Right cardiac atrium (tissue), 5 donors: ENCODE data around the gene SYF2. TPM values are rescaled to one million over a fixed set of nuclear protein-coding genes. Genes with fewer than 3 reads are reported as not detected.
A peak's percentile ranks its signal among the peaks of the same experiment; 100 is the strongest.
"Not testable (repeated sequence)": the region's sequence is repeated elsewhere in the genome, so short reads cannot be mapped to it uniquely, and the experiment has no call there.

Experiments
- ATAC-seq, 2 donors: fragments of 200-7000 bp; cut with Tn5 transposase; one replicate each; pipeline versions ENCODE4 v1.8.0 to v1.9.1; 2020; ENCODE audit warnings: moderate library complexity in 2 of 2, mild to moderate bottlenecking in 1 of 2
- DNase-seq, 3 donors: peaks; one replicate each; pipeline ENCODE4 v3.0.0-alpha.2; 2020
- H3K27ac ChIP-seq: one replicate; pipeline ENCODE4 v1.5.1; 2013; ENCODE audit warnings: mild to moderate bottlenecking, low read length, control low read depth, moderate library complexity
- H3K27me3 ChIP-seq: one replicate; pipeline ENCODE4 v1.6.1; 2013; ENCODE audit not compliant: control insufficient read depth, insufficient read depth
- H3K4me1 ChIP-seq: one replicate; pipeline ENCODE4 v1.6.1; 2013; ENCODE audit warnings: low read length; ENCODE audit not compliant: control insufficient read depth, insufficient read depth
- H3K4me3 ChIP-seq: one replicate; pipeline ENCODE4 v1.5.1; 2013; ENCODE audit warnings: low read length, control low read depth
- H3K9me3 ChIP-seq: one replicate; pipeline ENCODE4 v1.6.1; 2013; ENCODE audit warnings: low read length; ENCODE audit not compliant: control insufficient read depth
- WGBS: extraction: QIAGEN DNeasy Blood & Tissue Kit; methylation state at CpG from one replicate; pipeline ENCODE4 v1.1.7; 2013; 5-methylcytosine and 5-hydroxymethylcytosine counted together
- intact Hi-C, 4 donors: fragments of 100-400 bp; cut with DNase I; formaldehyde crosslinking; loops; one replicate each; pipeline versions ENCODE4 v1.11.0 to v1.14.0; 2022 to 2023
- polyA plus RNA-seq: library from polyadenylated mRNA; stranded (reverse); fragments of 200-250 nt; gene quantifications from one replicate; pipeline ENCODE4 v1.2.3, GENCODE V29; 2013
- total RNA-seq, 4 donors: library from RNA; stranded (reverse); fragmentation: NEBNext Ultra II Directional; extraction: Animal tissue kit (Norgen Biotek cat#: 25700); gene quantifications; one replicate each; pipeline ENCODE4 v1.2.1, GENCODE V29; 2021
- donor health status: healthy with polysubstance abuse.
- donor health status: DM: no; HTN: yes; CAD: no.
- donor health status: DM: no; HTN: no; CAD: no.
- donor health status: DM: no; HTN: yes; CAD: no; lungs with severe emphysema.
- donor health status: DM: yes; HTN: yes; CAD: no.

SYF2 gene
- total and polyA plus RNA-seq, 5 donors, result 29.7 to 63.2 (median 40.2) TPM

DNA sequence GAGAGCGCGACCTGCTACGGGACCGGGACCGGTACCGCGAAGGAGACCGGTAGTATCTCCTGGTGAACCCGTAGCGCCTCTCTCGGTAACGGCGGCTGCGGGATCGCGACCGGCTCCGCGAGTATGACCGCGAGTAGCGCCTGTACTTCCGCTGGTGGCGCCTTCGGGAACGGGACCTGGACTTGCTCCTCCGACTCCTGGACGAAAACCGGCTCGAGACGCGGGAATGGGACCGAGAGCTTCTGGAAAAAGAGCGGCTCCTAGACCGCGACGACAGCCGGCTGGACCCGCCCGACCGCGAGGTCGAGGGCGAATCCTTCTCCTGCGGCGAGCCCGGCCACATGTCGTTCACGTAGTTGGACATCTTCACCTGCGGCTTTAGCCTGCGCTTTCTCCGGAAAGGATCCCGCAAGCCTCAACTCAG, 14.3 kb upstream of the SYF2 start:
- ATAC-seq, result no peak
- intact Hi-C loops, result loop anchor here in 1 of 4 donors (10.0 kb wide), 1 partner anchor 568 kb away; the partner anchor contains the start of gene MTFR1L
- Histone ChIP-seq H3K4me1 (peaks cover 2% of the 10 kb centered on the region), H3K27me3 (no peaks in the 10 kb centered on the region), H3K4me3 (peak overlapping the region; percentile 87), H3K27ac (peak overlapping the region; percentile 100), H3K9me3 (no peaks in the 10 kb centered on the region)
- peak; percentile 45 to 78 (median 69) for DNase-seq
- WGBS, result under 1% methylated on average over 53 of the region's 53 CpGs

DNA sequence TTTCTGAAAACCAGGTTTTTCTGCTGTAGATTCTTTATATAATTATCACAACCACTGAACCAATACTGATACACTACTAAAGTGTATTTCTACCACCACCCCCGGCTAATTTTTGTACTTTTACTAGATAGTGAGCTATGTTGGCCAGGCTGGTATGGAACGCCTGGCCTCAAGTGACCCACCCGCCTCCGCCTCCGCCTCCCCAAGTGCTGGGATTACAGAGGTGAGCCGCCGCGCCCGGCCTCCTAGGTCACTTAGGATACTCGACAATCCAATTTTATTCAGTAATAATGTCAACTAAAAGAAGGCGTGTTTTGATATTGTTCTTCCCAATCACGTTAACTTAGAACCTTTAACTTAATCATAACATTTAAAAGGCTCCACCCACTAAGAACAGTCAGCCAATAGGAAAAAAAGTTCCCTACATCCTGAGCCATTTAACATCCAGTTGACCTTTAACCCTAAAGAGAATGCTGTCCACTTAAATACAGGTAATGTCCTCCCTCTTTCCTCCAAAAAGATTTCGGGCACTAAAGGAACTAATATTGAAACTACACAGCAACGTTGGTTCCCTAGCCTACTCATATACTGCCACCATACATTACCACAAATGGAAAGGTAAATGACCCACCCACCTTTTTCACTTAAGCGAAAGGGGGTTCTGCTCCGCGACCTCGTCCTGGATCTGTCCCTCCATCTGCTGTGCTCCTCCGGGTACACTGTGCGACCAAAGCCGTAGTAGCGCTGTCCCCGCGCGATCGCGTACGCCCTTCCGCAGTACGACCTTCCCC, 13.7 kb upstream of the SYF2 start:
- WGBS, result 15% methylated on average over 30 of the region's 30 CpGs
- no peaks in the 10 kb centered on the region for H3K9me3 ChIP-seq
- H3K4me1 ChIP-seq, result peaks cover 2% of the 10 kb centered on the region
- peak overlapping the region; percentile 87 for H3K4me3 ChIP-seq
- peak overlapping the region; percentile 100 for H3K27ac ChIP-seq
- ATAC-seq (peak; percentile 2 to 5), DNase-seq (peak in 2 of 3 donors; percentile 23 to 69)
- intact Hi-C loops, result loop anchor here in 1 of 4 donors (10.0 kb wide), 1 partner anchor 569 kb away; the partner anchor contains the start of gene MTFR1L
- no peaks in the 10 kb centered on the region for H3K27me3 ChIP-seq

DNA sequence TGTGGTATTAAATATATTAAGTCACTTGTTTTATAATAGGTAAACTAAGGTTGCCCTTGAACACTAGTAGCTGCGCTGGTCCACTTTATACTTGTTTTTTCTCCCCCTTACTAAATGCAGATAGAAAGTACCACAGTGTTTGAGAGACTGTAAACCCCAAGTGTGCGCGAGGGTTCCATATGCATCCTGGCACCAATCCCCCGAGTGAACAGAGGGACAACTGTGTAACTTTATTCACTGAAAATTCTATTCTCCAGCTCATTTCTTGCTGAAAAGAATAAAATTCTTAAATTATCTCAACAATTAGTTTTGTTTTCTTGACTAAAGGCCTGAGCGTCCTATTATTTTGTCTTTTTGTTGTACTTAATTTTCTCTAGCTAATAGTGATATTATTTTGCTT, 13.1 kb upstream of the SYF2 start:
- no peak overlapping the region for H3K27ac ChIP-seq
- WGBS, result 72% methylated on average over 5 of the region's 5 CpGs
- DNase-seq (no peak), ATAC-seq (no peak)
- no peaks in the 10 kb centered on the region for H3K9me3 ChIP-seq
- peak overlapping the region; percentile 87 for H3K4me3 ChIP-seq
- intact Hi-C loops, result loop anchor here in 1 of 4 donors (10.0 kb wide), 1 partner anchor 569 kb away; the partner anchor contains the start of gene MTFR1L
- H3K27me3 ChIP-seq, result no peaks in the 10 kb centered on the region
- peaks cover 2% of the 10 kb centered on the region for H3K4me1 ChIP-seq

DNA sequence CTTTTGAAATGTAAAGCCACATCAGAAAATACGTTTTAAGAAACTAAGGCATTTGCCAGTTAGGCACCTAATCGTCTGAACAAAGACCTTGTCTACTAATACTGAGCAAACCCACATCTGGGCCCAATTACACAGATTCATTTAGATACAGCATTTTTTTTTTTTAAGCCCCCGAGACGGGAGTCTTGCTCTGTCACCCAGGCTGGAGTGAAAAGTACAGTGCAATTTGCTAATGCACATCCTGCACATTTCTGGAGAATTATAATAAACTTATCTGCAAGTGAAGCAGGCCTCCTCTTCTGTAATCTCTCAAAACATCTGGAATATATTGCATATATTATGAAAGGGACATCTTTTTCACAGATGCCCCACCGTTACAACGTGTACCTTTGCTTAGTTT, 11.6 kb upstream of the SYF2 start:
- intact Hi-C loops, result loop anchor here in 1 of 4 donors (10.0 kb wide), 1 partner anchor 571 kb away; the partner anchor contains the start of gene MTFR1L
- no peak for ATAC-seq
- peaks cover 2% of the 10 kb centered on the region for H3K4me1 ChIP-seq

DNA sequence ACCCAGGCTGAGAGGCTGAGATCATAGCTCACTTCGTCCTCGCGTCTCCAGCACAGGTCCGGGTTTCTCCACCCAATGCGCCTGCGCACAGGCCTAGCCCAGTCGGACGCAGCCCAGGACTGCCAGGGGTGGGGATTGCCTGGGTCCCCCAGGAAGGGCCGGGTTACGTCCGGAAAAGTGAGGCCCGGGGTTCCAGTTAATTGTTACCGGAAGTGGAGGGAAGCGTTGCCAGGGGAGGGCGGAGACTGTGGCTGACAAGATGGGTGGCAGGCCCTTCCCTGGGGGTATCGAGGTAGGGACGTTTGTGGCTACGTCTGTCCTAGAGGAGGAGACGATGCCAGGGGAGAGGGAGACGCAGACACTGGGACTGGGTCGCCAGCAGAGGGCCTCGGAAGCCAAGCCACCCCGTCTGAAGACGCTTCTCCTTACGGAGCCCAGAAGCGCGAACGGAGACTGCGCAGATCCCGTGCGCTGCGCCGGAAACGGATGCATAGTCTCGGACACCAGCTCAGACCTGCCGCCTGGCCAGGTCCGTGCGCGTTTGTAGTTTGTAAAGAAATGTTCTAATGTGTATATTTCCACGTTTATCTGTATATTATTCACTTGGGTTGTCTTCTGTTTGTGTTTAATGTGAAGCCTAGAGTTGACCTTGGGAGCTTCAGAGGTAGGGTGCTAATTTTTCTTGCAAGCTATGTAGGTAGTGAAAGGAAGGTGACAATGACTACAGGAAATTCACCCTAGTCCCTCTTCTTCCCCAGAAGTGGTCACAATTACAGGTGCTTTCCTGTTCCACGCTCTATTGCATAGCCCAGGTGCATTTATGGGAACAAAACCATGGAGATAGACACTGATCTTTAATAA, 7.6 kb upstream of the SYF2 start:
- Histone ChIP-seq H3K27ac (peak overlapping the region; percentile 96), H3K9me3 (no peaks in the 10 kb centered on the region), H3K4me1 (no peaks in the 10 kb centered on the region), H3K27me3 (no peaks in the 10 kb centered on the region), H3K4me3 (peak overlapping the region; percentile 64)
- peak; percentile 95 to 97 (median 97) for DNase-seq
- peak; percentile 96 for ATAC-seq
- 1% methylated on average over 41 of the region's 41 CpGs for WGBS
- intact Hi-C loops, result loop anchor here in 1 of 4 donors (10.0 kb wide), 2 partner anchors 575 to 585 kb away; partner anchors contain the start of gene MTFR1L

More for the DNA sequence above, 11.6 kb upstream of the SYF2 start:
- H3K27ac ChIP-seq, result no peak overlapping the region
- H3K9me3 ChIP-seq, result no peaks in the 10 kb centered on the region
- 56% methylated on average over 6 of the region's 6 CpGs for WGBS
- H3K4me3 ChIP-seq, result no peak overlapping the region
- DNase-seq, result no peak
- no peaks in the 10 kb centered on the region for H3K27me3 ChIP-seq

DNA sequence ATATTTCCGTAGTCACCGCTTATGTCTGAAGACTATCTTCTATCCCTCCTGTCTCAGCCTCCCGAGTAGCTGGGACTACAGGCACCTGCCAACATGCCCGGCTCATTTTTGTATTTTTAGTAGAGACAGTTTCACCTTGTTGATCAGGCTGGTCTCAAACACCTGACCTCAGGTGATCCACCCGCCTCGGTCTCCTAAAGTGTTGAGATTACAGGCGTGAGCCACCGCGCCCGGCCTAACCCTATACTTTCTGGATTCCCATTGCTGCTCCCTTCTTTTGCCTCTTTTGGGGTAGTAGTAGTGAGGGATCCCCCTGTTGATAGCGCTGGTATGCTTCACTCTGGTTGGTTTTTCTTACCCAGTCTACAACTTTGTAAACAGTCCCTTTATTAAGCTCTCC, 5.7 kb upstream of the SYF2 start:
- no peaks in the 10 kb centered on the region for H3K4me1 ChIP-seq
- H3K4me3 ChIP-seq, result no peak overlapping the region
- DNase-seq, result no peak
- H3K27ac ChIP-seq, result no peak overlapping the region
- no peaks in the 10 kb centered on the region for H3K9me3 ChIP-seq
- intact Hi-C loops, result loop anchor here in 1 of 4 donors (10.0 kb wide), 1 partner anchor 583 kb away; no protein-coding TSS in a partner anchor
- H3K27me3 ChIP-seq, result no peaks in the 10 kb centered on the region
- no peak for ATAC-seq
- 91% methylated on average over 11 of the region's 11 CpGs for WGBS

DNA sequence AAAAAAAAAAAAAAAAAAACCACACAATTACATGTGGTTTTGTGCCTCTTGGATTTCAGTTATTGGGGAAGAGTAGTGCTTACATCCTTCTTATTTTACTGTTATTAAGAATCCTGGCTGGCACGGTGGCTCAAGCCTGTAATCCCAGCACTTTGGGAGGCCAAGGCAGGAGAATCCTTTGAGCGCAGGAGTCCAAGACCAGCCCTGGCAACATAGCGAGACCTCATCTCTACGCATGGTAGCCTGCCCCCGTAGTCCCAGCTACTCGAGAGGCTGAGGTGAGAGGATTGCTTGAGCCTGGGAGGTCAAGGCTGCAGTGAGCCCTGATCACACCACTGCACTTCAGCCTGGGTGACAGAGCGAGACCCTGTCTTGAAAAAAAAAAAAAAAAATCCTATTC, 4.0 kb upstream of the SYF2 start:
- H3K27ac ChIP-seq, result not testable (repeated sequence)

DNA sequence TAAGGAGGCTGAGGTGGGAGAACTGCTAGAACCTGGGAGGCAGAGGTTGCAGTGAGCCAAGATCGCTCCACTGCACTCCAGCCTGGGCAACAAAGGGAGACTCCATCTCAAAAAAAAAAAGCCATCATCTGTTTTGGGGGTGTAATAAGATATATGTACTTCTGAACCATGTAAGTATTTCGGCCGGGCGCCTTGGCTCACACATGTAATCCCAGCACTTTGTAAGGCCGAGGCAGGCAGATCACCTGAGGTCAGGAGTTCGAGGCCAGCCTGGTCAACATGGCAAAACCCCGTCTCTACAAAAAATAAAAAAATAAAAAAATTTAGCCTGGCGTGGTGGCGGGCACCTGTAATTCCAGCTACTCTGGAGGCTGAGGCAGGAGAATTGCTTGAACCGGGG, 3.1 kb upstream of the SYF2 start:
- 97% methylated on average over 10 of the region's 10 CpGs for WGBS
- intact Hi-C loops, result loop anchor here in 1 of 4 donors (10.0 kb wide), 1 partner anchor 581 kb away; no protein-coding TSS in a partner anchor
- H3K27ac ChIP-seq, H3K27me3 ChIP-seq, H3K4me1 ChIP-seq, H3K9me3 ChIP-seq, DNase-seq, H3K4me3 ChIP-seq, ATAC-seq: not testable (repeated sequence)

More for the DNA sequence above, 4.0 kb upstream of the SYF2 start:
- intact Hi-C loops, result loop anchor here in 1 of 4 donors (10.0 kb wide), 1 partner anchor 581 kb away; no protein-coding TSS in a partner anchor
- H3K9me3 ChIP-seq, ATAC-seq, H3K4me1 ChIP-seq, H3K27me3 ChIP-seq, DNase-seq, H3K4me3 ChIP-seq: not testable (repeated sequence)
- 95% methylated on average over 7 of the region's 7 CpGs for WGBS

DNA sequence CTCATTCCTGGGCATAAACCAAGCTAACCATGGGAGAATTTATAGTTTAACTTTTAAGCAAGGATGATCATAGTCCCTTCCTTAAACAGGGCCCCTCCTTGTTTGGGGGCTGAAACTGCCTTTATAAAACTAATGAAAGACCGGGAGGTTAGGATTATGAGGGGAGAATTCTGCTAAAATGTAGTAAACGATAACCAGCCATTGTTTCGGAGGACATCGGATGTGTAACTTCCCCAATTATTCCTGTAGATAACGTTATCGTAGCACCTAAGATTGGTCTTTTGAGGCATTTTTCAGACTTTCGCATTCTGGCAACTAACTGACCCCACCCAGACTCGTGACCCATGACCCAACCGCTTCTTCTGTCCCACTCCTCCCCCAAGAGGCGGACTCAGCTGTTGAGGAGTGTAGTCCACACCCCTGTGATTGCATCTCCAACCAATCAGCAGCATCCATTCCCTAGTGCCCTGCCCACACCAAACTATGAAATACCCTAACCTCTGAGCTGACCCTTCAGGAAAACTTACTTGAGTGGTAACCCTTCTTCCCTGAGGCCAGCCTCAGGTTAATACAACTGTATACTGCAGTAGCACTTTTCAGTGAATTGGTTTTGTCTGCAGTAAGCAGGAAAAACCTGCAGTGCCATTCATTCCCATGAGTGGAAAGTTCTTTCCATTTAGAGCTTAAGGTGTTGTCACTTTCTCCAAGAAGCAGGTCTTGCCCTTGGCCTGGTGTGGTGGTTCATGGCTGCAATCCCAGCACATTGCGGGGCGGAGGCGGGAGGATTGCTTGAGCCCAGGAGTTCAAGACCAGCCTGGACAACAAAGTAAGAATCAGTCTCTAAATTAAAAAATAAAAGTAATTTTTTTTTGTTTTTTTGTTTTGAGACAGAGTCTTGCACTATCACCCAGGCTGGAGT, 823 bp upstream of the SYF2 start:
- intact Hi-C loops, result loop anchor here in 2 of 4 donors (5.0 to 10.0 kb wide), 2 partner anchors 486 to 578 kb away; partner anchors contain the start of gene CLIC4 (in 1 of the 2)
- DNase-seq, result peak; percentile 84 to 89 (median 88)
- Histone ChIP-seq H3K4me1 (no peaks in the 10 kb centered on the region), H3K9me3 (no peaks in the 10 kb centered on the region), H3K27ac (peak overlapping the region; percentile 98), H3K4me3 (peak overlapping the region; percentile 70), H3K27me3 (no peaks in the 10 kb centered on the region)
- ATAC-seq, result peak; percentile 93 to 96
- WGBS, result 22% methylated on average over 13 of the region's 13 CpGs

DNA sequence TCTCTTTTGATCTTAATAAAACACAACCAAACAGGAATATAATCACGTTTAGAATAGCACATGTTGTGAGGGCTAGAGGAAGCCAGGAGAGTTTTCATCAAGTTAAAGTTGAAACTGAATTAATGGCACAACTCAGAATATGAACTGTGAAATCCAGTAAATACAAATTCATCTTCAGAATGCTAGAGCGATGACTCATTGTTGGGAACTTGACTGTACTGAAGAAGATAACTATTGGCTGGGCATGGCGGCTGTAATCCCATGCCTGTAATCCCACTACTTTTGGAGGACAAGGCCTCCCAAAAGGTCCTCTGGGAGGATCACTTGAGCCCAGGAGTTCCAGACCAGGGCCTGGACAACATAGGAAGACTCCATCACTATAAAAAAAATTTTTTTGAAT, 8.8 kb downstream of the SYF2 start:
- DNase-seq (no peak), ATAC-seq (no peak)
- no peaks in the 10 kb centered on the region for H3K27me3 ChIP-seq
- no peaks in the 10 kb centered on the region for H3K9me3 ChIP-seq
- no peak overlapping the region for H3K4me3 ChIP-seq
- 65% methylated on average over 3 of the region's 3 CpGs for WGBS
- intact Hi-C loops, result no loop called here
- no peak overlapping the region for H3K27ac ChIP-seq
- no peaks in the 10 kb centered on the region for H3K4me1 ChIP-seq
